ENCODE data around the gene GRIN3B.

DNA sequence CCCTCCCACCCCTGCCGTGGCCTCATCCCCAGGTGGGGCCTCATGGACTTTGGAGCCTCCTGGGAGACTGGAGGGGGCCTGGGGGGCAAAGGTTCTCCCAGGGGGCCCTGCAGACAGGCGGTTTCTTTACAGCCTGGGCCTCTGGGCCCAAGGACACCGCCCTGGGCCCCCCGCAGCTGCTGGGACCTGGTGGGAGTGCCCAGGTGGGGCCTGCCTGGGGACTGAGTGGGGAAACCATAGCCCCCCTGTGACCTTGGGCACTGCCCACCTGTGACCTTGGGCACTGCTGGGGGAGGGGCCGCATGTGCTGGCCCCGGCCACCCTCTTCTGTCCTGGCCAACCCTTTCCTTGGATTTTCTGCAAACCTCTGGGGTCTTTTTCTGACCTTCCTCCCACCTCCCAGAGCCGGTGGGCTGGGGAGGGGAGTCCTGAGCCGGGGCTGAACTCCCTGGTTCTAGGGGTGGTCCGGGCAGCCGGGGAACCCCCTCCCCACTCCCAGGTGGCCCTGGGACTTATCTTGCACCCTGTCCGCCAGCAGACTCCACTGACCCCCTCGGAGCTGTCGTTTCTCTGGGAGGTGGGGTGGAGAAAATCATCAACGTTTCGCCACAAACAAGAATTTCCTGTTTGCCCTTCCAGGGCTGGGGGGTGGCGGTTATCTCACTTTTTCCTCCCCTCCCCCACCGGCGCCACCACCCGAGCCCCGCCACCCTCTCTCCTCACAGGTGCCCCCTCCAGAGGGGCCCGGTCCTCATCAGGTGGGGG is 47.4 kb upstream of the GRIN3B start:
- TF ChIP-seq CTCF (IDR thresholded peaks at IDR 0.05) (no peak), TCF12 (IDR thresholded peaks at IDR 0.05) (no peak), POLR2AphosphoS5 (IDR thresholded peaks at IDR 0.05; ENCODE audit: low read depth, low read length) (no peak), YY1 (IDR thresholded peaks at IDR 0.05; ENCODE audit: low read depth) (no peak), EP300 (IDR thresholded peaks at IDR 0.05; ENCODE audit: borderline replicate concordance in 1 of 2, low read depth in 1 of 2, low read length in 1 of 2) (no peak), SIN3A (IDR thresholded peaks at IDR 0.05; ENCODE audit: borderline replicate concordance, low read depth, low read length) (no peak), FOXM1 (IDR thresholded peaks at IDR 0.05; ENCODE audit: low read depth) (no peak), RAD21 (IDR thresholded peaks at IDR 0.05; ENCODE audit: low read length) (no peak), GABPA (IDR thresholded peaks at IDR 0.05; ENCODE audit: low read depth) (no peak)
- TF ChIP-seq, protein P1, sequence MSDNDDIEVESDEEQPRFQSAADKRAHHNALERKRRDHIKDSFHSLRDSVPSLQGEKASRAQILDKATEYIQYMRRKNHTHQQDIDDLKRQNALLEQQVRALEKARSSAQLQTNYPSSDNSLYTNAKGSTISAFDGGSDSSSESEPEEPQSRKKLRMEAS (IDR thresholded peaks at IDR 0.05; ENCODE audit: low read depth), result no peak
